ENCODE results near the gene INVS.

DNA sequence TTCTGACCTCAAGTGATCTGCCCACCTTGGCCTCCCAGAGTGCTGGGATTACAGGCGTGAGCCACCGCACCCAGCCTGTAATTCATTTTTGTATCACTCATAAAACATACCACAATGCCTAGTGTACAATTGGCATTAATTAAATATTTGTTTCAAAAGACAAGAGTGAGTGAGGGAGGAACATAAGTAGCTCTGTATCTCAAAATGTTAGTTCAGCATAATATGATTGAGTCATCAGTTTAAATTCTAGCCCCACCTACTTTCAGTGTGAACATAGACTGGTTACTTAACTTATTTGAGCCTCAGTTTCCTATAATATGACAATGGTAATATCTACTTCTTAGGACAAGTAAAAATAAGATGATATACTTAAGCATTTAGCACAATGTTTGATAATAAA lies 26.9 kb downstream of the INVS start:
- TF ChIP-seq CTCF (conservative IDR thresholded peaks at IDR 0.05) (no peak), ZFX (IDR thresholded peaks at IDR 0.05) (no peak)
